Fibroblast of lung (primary cell): ENCODE measurements around the gene OSTN. TPM values are rescaled to one million over a fixed set of nuclear protein-coding genes. Genes with fewer than 3 reads are reported as not detected.
A peak's percentile ranks its signal among the peaks of the same experiment; 100 is the strongest.

ENCODE experiments used
- DNase-seq, 2 donors: peaks; one replicate each; pipeline versions ENCODE4 v3.0.0 to v3.0.0-alpha.2; 2010; ENCODE audit warnings: low read depth in 2 of 2
- H2AFZ ChIP-seq: 2 replicates; pipeline ENCODE4 v1.5.1; 2012; ENCODE audit warnings: low read length, control low read depth, inconsistent platforms
- H3K27ac ChIP-seq: 2 replicates; pipeline ENCODE4 v1.5.1; 2011; ENCODE audit warnings: low read length, control low read depth; ENCODE audit not compliant: insufficient read depth
- H3K27me3 ChIP-seq: 2 replicates; pipeline ENCODE4 v1.5.1; 2011; ENCODE audit warnings: mild to moderate bottlenecking, low read length; ENCODE audit not compliant: control insufficient read depth, insufficient read depth
- H3K36me3 ChIP-seq: 2 replicates; pipeline ENCODE4 v1.5.1; 2011; ENCODE audit warnings: low read length; ENCODE audit not compliant: control insufficient read depth, insufficient read depth
- H3K4me1 ChIP-seq: 2 replicates; pipeline ENCODE4 v1.5.1; 2011; ENCODE audit warnings: low read length; ENCODE audit not compliant: control insufficient read depth, insufficient read depth; ENCODE audit errors: extremely low read depth
- H3K4me2 ChIP-seq: 2 replicates; pipeline ENCODE4 v1.5.1; 2011; ENCODE audit warnings: low read length, control low read depth; ENCODE audit not compliant: insufficient read depth; ENCODE audit errors: extremely low read depth
- H3K4me3 ChIP-seq, 4 experiments: fragments of 200-600 bp in 1 of 4; sonication (generic) in 1 of 4; replicated peaks in 1 of 4; 2 replicates each; pipeline ENCODE4 v1.5.1; 2011 to 2016; ENCODE audit warnings: low read length in 4 of 4, low read depth in 3 of 4, mild to moderate bottlenecking in 3 of 4, control low read depth in 2 of 4, inconsistent platforms in 1 of 4, mixed read lengths in 1 of 4; ENCODE audit not compliant: insufficient read depth in 1 of 4; ENCODE audit errors: control extremely low read depth in 1 of 4
- H3K79me2 ChIP-seq: 2 replicates; pipeline ENCODE4 v1.5.1; 2012; ENCODE audit warnings: mild to moderate bottlenecking, low read length, inconsistent platforms; ENCODE audit not compliant: control insufficient read depth, insufficient read depth
- H3K9ac ChIP-seq: 2 replicates; pipeline ENCODE4 v1.5.1; 2011; ENCODE audit warnings: mild to moderate bottlenecking, low read length, control low read depth; ENCODE audit not compliant: insufficient read depth
- H3K9me3 ChIP-seq: 2 replicates; pipeline ENCODE4 v1.5.1; 2012; ENCODE audit warnings: low read depth, low read length; ENCODE audit not compliant: control insufficient read depth, insufficient read depth
- H4K20me1 ChIP-seq: 2 replicates; pipeline ENCODE4 v1.5.1; 2011; ENCODE audit warnings: low read length; ENCODE audit not compliant: control insufficient read depth, insufficient read depth; ENCODE audit errors: extremely low read depth
- CTCF ChIP-seq, 2 donors: IDR thresholded peaks in 1 of 2; conservative IDR thresholded peaks in 1 of 2; 1 replicate in 1 of 2; 2 replicates in 1 of 2; pipeline ENCODE4 v1.5.1; 2011 to 2012; ENCODE audit warnings: low read length in 2 of 2, control low read depth in 1 of 2, inconsistent platforms in 1 of 2, low read depth in 1 of 2, mild to moderate bottlenecking in 1 of 2
- EZH2 ChIP-seq: IDR thresholded peaks from 2 replicates; pipeline ENCODE4 v1.5.1; 2012; ENCODE audit warnings: low read length, control low read depth, mild to moderate bottlenecking; ENCODE audit errors: missing control alignments
- polyA plus RNA-seq, 2 donors: library from polyadenylated mRNA; depleted of rRNA in 1 of 2; stranded (reverse) in 1 of 2; unstranded in 1 of 2; fragments of >200 nt; gene quantifications; 2 replicates each; pipeline ENCODE4 v1.2.1, GENCODE V29; 2011 to 2012; ENCODE audit warnings: missing spikeins in 1 of 2
- total RNA-seq: library from RNA; depleted of rRNA; stranded (reverse); fragments of >200 nt; gene quantifications from 2 replicates; pipeline ENCODE4 v1.2.1, GENCODE V29; 2014

The OSTN gene
- total and polyA plus RNA-seq, 2 donors (not counting 1 experiment from before 2014, with no cell fraction given), result 0.34 to 31.9 TPM

DNA sequence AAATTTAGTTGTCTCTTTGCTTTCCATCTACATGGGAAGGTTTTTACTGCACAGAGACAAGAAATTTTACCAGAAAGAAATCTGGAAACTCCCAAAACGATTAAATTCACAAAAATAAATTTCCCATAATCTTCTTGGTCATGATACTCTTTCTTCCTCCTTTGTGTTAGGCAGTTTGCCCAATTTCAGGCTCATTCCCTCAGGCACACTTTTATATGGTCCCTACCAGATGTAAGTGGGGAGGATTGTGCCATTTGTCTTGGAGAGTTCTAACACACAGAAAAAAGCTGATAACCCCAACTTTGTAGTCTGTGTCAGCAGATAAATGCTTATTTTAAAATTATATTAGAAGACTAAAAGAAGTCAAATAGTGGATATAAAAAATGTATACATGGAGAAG, 81.1 kb downstream of the OSTN start:
- Histone ChIP-seq H2AFZ (no peak overlapping the region), H3K9ac (no peak overlapping the region), H3K9me3 (no peaks in the 10 kb centered on the region), H3K4me2 (no peak overlapping the region), H4K20me1 (no peaks in the 10 kb centered on the region), H3K36me3 (no peaks in the 10 kb centered on the region), H3K79me2 (no peaks in the 10 kb centered on the region), H3K27ac (no peak overlapping the region), H3K4me1 (no peaks in the 10 kb centered on the region), H3K27me3 (no peaks in the 10 kb centered on the region), H3K4me3 (no peak overlapping the region)
- no peak for DNase-seq
- TF ChIP-seq EZH2, result no peak
- no peak for TF ChIP-seq CTCF (conservative IDR thresholded peaks at IDR 0.05 in 1 of 2, IDR thresholded peaks at IDR 0.05 in 1 of 2; ENCODE audit: low read depth in 1 of 2, low read length in 2 of 2)

DNA sequence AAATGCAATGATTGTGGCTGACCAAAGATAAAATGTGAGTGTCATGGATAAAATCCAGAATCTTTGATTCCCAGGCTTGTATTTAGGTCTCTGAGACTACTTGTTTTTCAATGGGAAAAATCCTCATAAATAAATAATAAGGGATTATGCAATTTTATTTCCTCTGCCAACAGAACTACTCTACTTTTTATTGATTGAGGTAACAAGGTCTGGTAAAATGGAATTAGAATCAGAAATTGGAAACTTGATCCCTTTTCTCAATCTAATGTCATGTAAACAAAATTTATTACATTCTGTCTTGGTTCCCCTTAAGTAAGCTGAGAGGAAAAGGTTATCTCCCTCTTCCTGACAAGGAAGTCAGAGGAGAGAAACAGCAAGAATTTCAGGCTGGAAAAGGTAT, 81.8 kb downstream of the OSTN start:
- H4K20me1 ChIP-seq, result no peaks in the 10 kb centered on the region
- no peaks in the 10 kb centered on the region for H3K36me3 ChIP-seq
- H3K9me3 ChIP-seq, result no peaks in the 10 kb centered on the region
- H3K27me3 ChIP-seq, result no peaks in the 10 kb centered on the region
- no peak overlapping the region for H3K27ac ChIP-seq
- no peak overlapping the region for H3K4me3 ChIP-seq
- no peaks in the 10 kb centered on the region for H3K79me2 ChIP-seq
- no peak overlapping the region for H2AFZ ChIP-seq
- no peaks in the 10 kb centered on the region for H3K4me1 ChIP-seq
- no peak for DNase-seq
- no peak overlapping the region for H3K4me2 ChIP-seq
- no peak overlapping the region for H3K9ac ChIP-seq
- TF ChIP-seq CTCF (conservative IDR thresholded peaks at IDR 0.05 in 1 of 2, IDR thresholded peaks at IDR 0.05 in 1 of 2; ENCODE audit: low read depth in 1 of 2, low read length in 2 of 2) (no peak), EZH2 (no peak)

DNA sequence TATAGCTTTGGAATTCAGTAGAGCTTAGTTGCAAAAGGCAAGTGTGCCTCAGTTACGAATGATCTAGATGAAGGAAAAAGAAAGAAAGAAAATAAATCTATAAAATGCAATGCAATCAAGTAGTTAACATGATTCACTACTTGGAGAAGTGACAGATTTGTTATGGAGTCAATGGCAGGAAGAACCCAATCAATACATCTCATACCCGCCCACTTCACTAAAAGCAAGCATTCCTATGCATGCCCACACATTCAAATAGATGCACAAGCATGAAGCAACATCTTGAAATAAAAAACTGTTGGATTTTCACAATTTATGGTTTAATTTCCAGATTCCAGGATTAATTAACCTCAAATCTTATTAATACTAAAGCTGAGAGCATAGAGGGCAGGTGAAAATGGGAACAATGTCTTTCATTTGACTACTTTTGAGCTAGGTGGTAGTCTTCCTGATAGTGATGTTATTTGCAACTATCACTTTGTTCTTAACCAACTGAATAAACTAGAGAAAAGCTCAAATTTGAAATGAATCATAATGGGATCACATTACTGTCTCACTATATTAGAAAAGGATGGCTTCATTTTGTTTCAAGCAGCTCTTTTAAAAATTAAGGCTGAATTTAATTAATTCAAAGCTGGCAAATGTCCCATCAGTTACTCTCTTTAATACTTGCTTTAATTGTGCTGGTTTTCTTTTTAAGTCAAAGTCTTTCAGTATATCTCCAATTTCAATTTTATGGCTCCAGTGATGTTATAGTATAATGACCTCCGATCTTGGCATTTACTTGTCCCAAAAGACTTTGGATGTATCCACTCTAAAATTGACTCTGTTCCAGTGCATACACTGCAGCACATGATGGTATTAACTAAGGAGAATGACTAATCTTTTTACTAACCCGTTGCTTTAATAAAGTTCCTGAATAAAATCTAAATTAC, 83.5 kb downstream of the OSTN start:
- TF ChIP-seq CTCF (conservative IDR thresholded peaks at IDR 0.05 in 1 of 2, IDR thresholded peaks at IDR 0.05 in 1 of 2; ENCODE audit: low read depth in 1 of 2, low read length in 2 of 2) (no peak), EZH2 (no peak)
- Histone ChIP-seq H3K4me1 (no peaks in the 10 kb centered on the region), H3K4me2 (no peak overlapping the region), H3K27me3 (no peaks in the 10 kb centered on the region), H3K4me3 (no peak overlapping the region), H3K9ac (no peak overlapping the region), H3K79me2 (no peaks in the 10 kb centered on the region), H3K9me3 (no peaks in the 10 kb centered on the region), H3K36me3 (no peaks in the 10 kb centered on the region), H2AFZ (no peak overlapping the region), H4K20me1 (no peaks in the 10 kb centered on the region), H3K27ac (no peak overlapping the region)
- DNase-seq, result peak; percentile 10 to 61
